K562 (cell line): ENCODE results near the gene FTSJ1. TPM values are rescaled to one million over a fixed set of nuclear protein-coding genes. Genes with fewer than 3 reads are reported as not detected.

ENCODE experiments used
- ATAC-seq: fragments of 200-7000 bp; cut with Tn5 transposase; 3 replicates; pipeline ENCODE4 v1.9.1; 2020; ENCODE audit warnings: moderate library complexity
- BruUV-seq: library from RNA; stranded (reverse); fragments of 400-500 nt; replicated peaks from 2 replicates; lab custom pipeline; 2021; lab: Mats Ljungman, UMichigan
- CTCF ChIA-PET: fragments of 300-600 bp; formaldehyde crosslinking; extraction: SDS; loops from one replicate; lab custom pipeline; 2021; ENCODE audit warnings: low intra/inter-chr PET ratio; lab: Yijun Ruan, JAX
- POLR2A ChIA-PET: fragments of 300-600, 350-650 bp; sonication (Branson Sonifier 250); formaldehyde crosslinking; extraction: SDS; loops from one replicate; lab custom pipeline; 2021; ENCODE audit warnings: antibody characterized with exemption, inconsistent platforms; lab: Yijun Ruan, JAX
- DNase-seq, 4 experiments: peaks; one replicate each; pipeline versions ENCODE4 v3.0.0 to v3.0.0-alpha.2; 2011 to 2018; ENCODE audit warnings: low spot score in 3 of 4, mixed read lengths in 3 of 4; ENCODE audit errors: extremely low read depth in 1 of 4
- FAIRE-seq: peaks from 2 replicates; lab custom pipeline; 2011; peaks lifted over from hg19 to GRCh38; lab: Jason Lieb, UNC
- H2AFZ ChIP-seq: 2 replicates; pipeline ENCODE4 v1.6.0; 2011; ENCODE audit warnings: low read depth, low read length, control low read depth, inconsistent platforms
- H3K27ac ChIP-seq: fragments of 200-600 bp; 3 replicates; pipeline ENCODE4 v1.8.0; 2011; ENCODE audit warnings: low read depth, mild to moderate bottlenecking, control low read depth, inconsistent platforms, low read length, moderate library complexity, mixed read lengths; ENCODE audit errors: extremely low read depth
- H3K27me3 ChIP-seq, 2 experiments: fragments of 300-600 bp in 1 of 2; 2 replicates in 1 of 2; 3 replicates in 1 of 2; pipeline versions ENCODE4 v1.6.0 to v1.8.0; 2011; ENCODE audit warnings: inconsistent platforms in 2 of 2, low read length in 2 of 2, mild to moderate bottlenecking in 1 of 2, mixed read lengths in 1 of 2, moderate library complexity in 1 of 2; ENCODE audit not compliant: control insufficient read depth in 2 of 2, insufficient read depth in 2 of 2
- H3K36me3 ChIP-seq: fragments of 300-600 bp; 3 replicates; pipeline ENCODE4 v1.8.0; 2011; ENCODE audit warnings: mild to moderate bottlenecking, low read length, inconsistent platforms; ENCODE audit not compliant: control insufficient read depth, insufficient read depth
- H3K4me1 ChIP-seq, 2 experiments: fragments of 200-600 bp in 1 of 2; replicated peaks in 1 of 2; 2 replicates in 1 of 2; 3 replicates in 1 of 2; pipeline versions ENCODE4 v1.5.1 to v1.8.0; 2011; ENCODE audit warnings: inconsistent platforms in 2 of 2, low read length in 2 of 2, mild to moderate bottlenecking in 1 of 2, mixed read lengths in 1 of 2, moderate library complexity in 1 of 2; ENCODE audit not compliant: control insufficient read depth in 2 of 2, insufficient read depth in 2 of 2
- H3K4me2 ChIP-seq: 2 replicates; pipeline ENCODE4 v1.6.1; 2011; ENCODE audit warnings: low read length, control low read depth, inconsistent platforms, mixed read lengths; ENCODE audit not compliant: insufficient read depth
- H3K4me3 ChIP-seq: fragments of 200-600 bp; sonication (generic), shearing (Covaris generic); 2 replicates; pipeline ENCODE4 v1.5.1; 2016; ENCODE audit warnings: control low read depth, inconsistent platforms
- H3K79me2 ChIP-seq: fragments of 200-600 bp; 3 replicates; pipeline ENCODE4 v1.8.0; 2011; ENCODE audit warnings: low read length, inconsistent platforms; ENCODE audit not compliant: control insufficient read depth, insufficient read depth
- H3K9ac ChIP-seq, 2 experiments: 2 replicates each; pipeline versions ENCODE4 v1.6.0 to v1.6.1; 2011; ENCODE audit warnings: low read depth in 2 of 2, low read length in 2 of 2, control low read depth in 1 of 2, inconsistent platforms in 1 of 2, mild to moderate bottlenecking in 1 of 2, mixed read lengths in 1 of 2; ENCODE audit not compliant: insufficient read depth in 1 of 2
- H3K9me1 ChIP-seq: one replicate; pipeline ENCODE4 v1.6.0; 2011; ENCODE audit warnings: inconsistent platforms, mild to moderate bottlenecking, low read length, moderate library complexity; ENCODE audit not compliant: control insufficient read depth, insufficient read depth
- H3K9me3 ChIP-seq: replicated peaks from 2 replicates; pipeline ENCODE4 v1.5.1; 2011; ENCODE audit warnings: low read depth, low read length, inconsistent platforms; ENCODE audit not compliant: control insufficient read depth, insufficient read depth
- H4K20me1 ChIP-seq: replicated peaks from 2 replicates; pipeline ENCODE4 v1.6.1; 2011; ENCODE audit warnings: low read length, inconsistent platforms, mixed read lengths; ENCODE audit not compliant: control insufficient read depth, insufficient read depth
- ASH1L ChIP-seq: fragments of 450-650 bp; IDR thresholded peaks from 2 replicates; pipeline ENCODE4 v1.6.1; 2018; ENCODE audit warnings: borderline replicate concordance, mild to moderate bottlenecking, low read depth; ENCODE audit not compliant: partially characterized antibody
- CHCHD3 ChIP-seq: fragments of 250-450 bp; sonication (Bioruptor Pico); IDR thresholded peaks from 2 replicates; pipeline ENCODE4 v2.1.2; 2022; ENCODE audit warnings: mild to moderate bottlenecking
- GATA2 ChIP-seq: sonication (generic); formaldehyde crosslinking; IDR thresholded peaks from 2 replicates; pipeline ENCODE4 v1.4.0; 2020; ENCODE audit warnings: mild to moderate bottlenecking, missing genetic modification reagents
- PHB2 ChIP-seq: fragments of 450-650 bp; IDR thresholded peaks from 2 replicates; pipeline ENCODE4 v1.6.1; 2017; ENCODE audit warnings: low read depth
- SIN3A ChIP-seq, 2 experiments: fragments of 150-350 bp in 1 of 2; IDR thresholded peaks; 2 replicates each; pipeline ENCODE4 v1.6.1; 2011 to 2016; ENCODE audit warnings: borderline replicate concordance in 2 of 2, low read depth in 2 of 2, low read length in 2 of 2, mild to moderate bottlenecking in 2 of 2, moderate library complexity in 2 of 2; ENCODE audit not compliant: control insufficient read depth in 1 of 2
- SPI1 ChIP-seq: IDR thresholded peaks from 2 replicates; pipeline ENCODE4 v1.6.1; 2011; ENCODE audit warnings: low read depth, low read length, control low read depth, borderline replicate concordance
- THRB ChIP-seq: fragments of 450-650 bp; formaldehyde crosslinking; conservative IDR thresholded peaks from 2 replicates; pipeline ENCODE4 v1.4.0; 2022; ENCODE audit warnings: mild to moderate bottlenecking, missing genetic modification characterization
- ZNF57 ChIP-seq: fragments of 450-650 bp; formaldehyde crosslinking; IDR thresholded peaks from 2 replicates; pipeline ENCODE4 v1.4.0; 2020; ENCODE audit warnings: mild to moderate bottlenecking, moderate library complexity
- ZNF717 ChIP-seq: fragments of 250-450 bp; sonication (Bioruptor Pico); IDR thresholded peaks from 2 replicates; pipeline ENCODE4 v1.5.0; 2021
- WGBS: fragments of 100-300 bp; shearing (Covaris generic); methylation state at CpG from one replicate; pipeline ENCODE4 v1.1.6; 2016; ENCODE audit warnings: low coverage, mixed read lengths; ENCODE audit not compliant: insufficient coverage; ENCODE audit errors: missing lambda C conversion rate; 5-methylcytosine and 5-hydroxymethylcytosine counted together
- in situ Hi-C: fragments of 300-500 bp; cut with MboI; formaldehyde crosslinking; loops from 4 replicates; pipeline ENCODE4 v1.15.0; 2018; ENCODE audit warnings: inconsistent platforms, mixed read lengths
- intact Hi-C: fragments of 100-400 bp; cut with micrococcal nuclease; formaldehyde crosslinking; loops from 2 replicates; pipeline ENCODE4 v1.14.2; 2022
- polyA plus RNA-seq, 8 experiments: library from polyadenylated mRNA; depleted of rRNA in 4 of 8; stranded (reverse) in 5 of 8; unstranded in 3 of 8; fragments of >200 nt; fragmentation: Nextera tagmentation in 2 of 8; fragmentation: Illumina TruSeq in 1 of 8; extraction: Ambion mirVana in 2 of 8; extraction: Trizol in 1 of 8; gene quantifications; 2 replicates each; pipeline versions ENCODE4 v1.2.1 to v1.2.3, GENCODE V29; 2011 to 2014; ENCODE audit warnings: inconsistent platforms in 1 of 8, missing spikeins in 1 of 8
- total RNA-seq, 7 experiments: library from RNA; depleted of rRNA in 6 of 7; stranded (reverse); fragments of >200 nt in 6 of 7; fragmentation: Illumina TruSeq in 2 of 7; extraction: Trizol in 2 of 7; gene quantifications; 2 replicates each; pipeline versions ENCODE4 v1.2.1 to v1.2.3, GENCODE V29; 2011 to 2021; ENCODE audit warnings: low replicate concordance in 1 of 7
- TF ChIP-seq, protein P1 (sequence below): sonication (generic); formaldehyde crosslinking; IDR thresholded peaks from 2 replicates; pipeline ENCODE4 v1.9.0; 2022; ENCODE audit warnings: mild to moderate bottlenecking, missing genetic modification reagents

Gene FTSJ1
- total and polyA plus RNA-seq, 9 of the 15 experiments (the other 6 are each of a cell fraction or from before 2014, with no cell fraction given) = 12.2 to 95.6 (median 71.6) TPM

GRCh38 chrX:48475296-48475695 is 703 bp upstream of the FTSJ1 start:
- H3K9me3 ChIP-seq = no peaks in the 10 kb centered on the region
- H3K79me2 ChIP-seq = peaks cover 48% of the 10 kb centered on the region
- ChIA-PET POLR2A (no interaction called here), CTCF (no interaction called here)
- peak overlapping the region; percentile 94 for H3K4me2 ChIP-seq
- TF ChIP-seq SIN3A (IDR thresholded peaks at IDR 0.05; ENCODE audit: borderline replicate concordance in 2 of 2, control insufficient read depth in 1 of 2, low read depth in 2 of 2, low read length in 2 of 2) (0 out of 4 replicates have a peak, but pooled peaks of 1 of the 2 experiments have one; percentile 13), CHCHD3 (CRISPR knock-in tag) (no peak)
- BruUV-seq = no TSS peak
- H3K9me1 ChIP-seq = peaks cover 4% of the 10 kb centered on the region
- DNase-seq (peak in 2 of 4 experiments; percentile 32 to 57), FAIRE-seq (no peak), ATAC-seq (peak; percentile 38)
- in situ Hi-C loops (loop anchor here (25.0 kb wide), 1 partner anchor 613 kb away; no protein-coding TSS in a partner anchor), intact Hi-C loops (no loop called here)
- H3K36me3 ChIP-seq = peaks cover 28% of the 10 kb centered on the region; the same call in 2 of the 3 replicates
- no peaks in the 10 kb centered on the region for H3K27me3 ChIP-seq
- H4K20me1 ChIP-seq = no peaks in the 10 kb centered on the region
- 0% methylated on average over 3 of the region's 5 CpGs for WGBS
- H3K4me3 ChIP-seq = peak overlapping the region; percentile 94
- H3K4me1 ChIP-seq = peaks cover 16 to 32% of the 10 kb centered on the region in 2 experiments; a peak in 4 of 5 replicates
- H2AFZ ChIP-seq = peak overlapping the region; percentile 94
- H3K9ac ChIP-seq = peak overlapping the region; percentile 91 to 98
- peak overlapping the region; percentile 85 for H3K27ac ChIP-seq

DNA sequence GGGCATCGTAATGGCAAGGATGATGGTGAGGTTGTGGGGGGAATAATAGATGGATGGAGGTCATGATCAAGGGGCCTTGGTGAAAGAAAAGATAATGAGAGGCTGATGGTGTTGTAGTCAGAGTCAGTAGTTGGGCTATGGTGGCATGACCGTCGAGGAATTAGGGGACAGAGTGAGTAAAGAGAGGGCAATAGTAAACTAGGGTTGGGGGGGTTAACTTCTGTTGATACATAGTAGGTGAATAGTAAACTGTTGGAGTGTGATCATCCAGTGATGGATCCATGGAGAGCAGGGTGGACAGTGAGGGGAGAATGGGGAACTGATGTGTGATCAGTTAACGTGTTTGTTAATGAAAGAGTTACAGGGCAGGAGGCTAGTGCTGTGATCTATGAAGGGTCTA is 920 bp downstream of the FTSJ1 start:
- Histone ChIP-seq H3K9me3 (no peaks in the 10 kb centered on the region), H3K4me2 (peak overlapping the region; percentile 94), H3K79me2 (peaks cover 48% of the 10 kb centered on the region), H3K4me1 (peaks cover 7 to 24% of the 10 kb centered on the region in 2 experiments; a peak in 4 of 5 replicates), H3K9me1 (peaks cover 4% of the 10 kb centered on the region), H3K36me3 (peaks cover 44% of the 10 kb centered on the region; the same call in 2 of the 3 replicates), H4K20me1 (no peaks in the 10 kb centered on the region), H3K9ac (peak overlapping the region; percentile 91 to 98; a peak in 3 of 4 replicates), H3K27me3 (no peaks in the 10 kb centered on the region), H3K4me3 (peak overlapping the region; percentile 94), H3K27ac (peak overlapping the region; percentile 85; the same call in 1 of the 3 replicates), H2AFZ (no peak overlapping the region)
- CTCF ChIA-PET = no interaction called here
- BruUV-seq = no TSS peak
- POLR2A ChIA-PET = interaction anchor here (0.6 to 1.0 kb wide), 2 partner anchors 13 to 931 kb away, joined by 3 to 4 read pairs; no protein-coding TSS in a partner anchor
- intact Hi-C loops (no loop called here), in situ Hi-C loops (loop anchor here (25.0 kb wide), 1 partner anchor 615 kb away; no protein-coding TSS in a partner anchor)
- 0% methylated on average over 4 of the region's 4 CpGs for WGBS
- TF ChIP-seq ZNF57 (no peak), ASH1L (no peak), PHB2 (0 out of 2 replicates have a peak, but pooled peaks have one; percentile 26), GATA2 (no peak), ZNF717 (no peak), THRB (CRISPR knock-in tag) (0 out of 2 replicates have a peak, but pooled peaks have one; percentile 33), SPI1 (peak; percentile 6; the same call in 1 of the 2 replicates)
- TF ChIP-seq, protein P1, sequence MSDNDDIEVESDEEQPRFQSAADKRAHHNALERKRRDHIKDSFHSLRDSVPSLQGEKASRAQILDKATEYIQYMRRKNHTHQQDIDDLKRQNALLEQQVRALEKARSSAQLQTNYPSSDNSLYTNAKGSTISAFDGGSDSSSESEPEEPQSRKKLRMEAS = no peak
- no peak for ATAC-seq
- no peak for DNase-seq
- peak; percentile 29 for FAIRE-seq
